ENCODE measurements around the gene SORL1.

DNA sequence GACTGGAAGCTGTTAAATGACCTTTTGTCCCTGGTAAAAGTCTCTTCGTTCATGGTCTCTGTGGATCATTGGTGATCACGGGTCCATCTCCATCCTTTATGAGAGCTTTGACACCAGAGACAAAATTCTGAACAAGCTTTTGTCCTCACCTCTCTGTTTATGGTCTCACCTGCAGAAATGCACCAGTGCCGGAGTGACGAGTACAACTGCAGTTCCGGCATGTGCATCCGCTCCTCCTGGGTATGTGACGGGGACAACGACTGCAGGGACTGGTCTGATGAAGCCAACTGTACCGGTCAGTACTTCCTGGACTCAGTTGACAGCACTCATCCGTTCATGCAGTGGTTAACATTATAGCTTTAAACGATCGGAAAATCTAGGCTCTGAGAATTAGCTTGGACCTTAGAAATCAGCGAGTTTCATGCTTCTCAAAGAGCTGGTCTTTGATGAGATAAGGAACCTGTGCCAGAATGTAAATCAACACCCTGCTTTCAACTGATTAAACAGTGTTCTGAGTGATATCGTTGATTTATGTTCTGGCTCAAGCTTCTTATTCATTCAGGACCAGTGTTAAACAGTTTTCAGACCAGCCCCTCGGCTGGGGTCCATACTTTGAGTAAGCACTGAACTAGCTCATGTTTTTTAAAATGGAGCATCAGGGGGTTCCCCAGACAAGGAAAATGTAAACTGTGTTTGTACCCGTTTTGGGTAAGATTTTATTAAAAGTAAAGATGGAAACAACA lies 125.2 kb downstream of the SORL1 start:
- TF ChIP-seq, protein P1, sequence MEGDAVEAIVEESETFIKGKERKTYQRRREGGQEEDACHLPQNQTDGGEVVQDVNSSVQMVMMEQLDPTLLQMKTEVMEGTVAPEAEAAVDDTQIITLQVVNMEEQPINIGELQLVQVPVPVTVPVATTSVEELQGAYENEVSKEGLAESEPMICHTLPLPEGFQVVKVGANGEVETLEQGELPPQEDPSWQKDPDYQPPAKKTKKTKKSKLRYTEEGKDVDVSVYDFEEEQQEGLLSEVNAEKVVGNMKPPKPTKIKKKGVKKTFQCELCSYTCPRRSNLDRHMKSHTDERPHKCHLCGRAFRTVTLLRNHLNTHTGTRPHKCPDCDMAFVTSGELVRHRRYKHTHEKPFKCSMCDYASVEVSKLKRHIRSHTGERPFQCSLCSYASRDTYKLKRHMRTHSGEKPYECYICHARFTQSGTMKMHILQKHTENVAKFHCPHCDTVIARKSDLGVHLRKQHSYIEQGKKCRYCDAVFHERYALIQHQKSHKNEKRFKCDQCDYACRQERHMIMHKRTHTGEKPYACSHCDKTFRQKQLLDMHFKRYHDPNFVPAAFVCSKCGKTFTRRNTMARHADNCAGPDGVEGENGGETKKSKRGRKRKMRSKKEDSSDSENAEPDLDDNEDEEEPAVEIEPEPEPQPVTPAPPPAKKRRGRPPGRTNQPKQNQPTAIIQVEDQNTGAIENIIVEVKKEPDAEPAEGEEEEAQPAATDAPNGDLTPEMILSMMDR (conservative IDR thresholded peaks at IDR 0.05), result no peak
- TF ChIP-seq EZH2 (IDR thresholded peaks at IDR 0.05; ENCODE audit: low read depth), result no peak
